GM12878 (cell line): ENCODE results near the gene EEF1E1. TPM values are rescaled to one million over a fixed set of nuclear protein-coding genes. Genes with fewer than 3 reads are reported as not detected.

Experiments
- ATAC-seq: fragments of 200-7000 bp; cut with Tn5 transposase; 3 replicates; pipeline ENCODE4 v1.9.1; 2020; ENCODE audit warnings: mild to moderate bottlenecking, moderate library complexity
- BruUV-seq: library from RNA; stranded (reverse); fragments of 400-500 nt; replicated peaks from 2 replicates; lab custom pipeline; 2021; lab: Mats Ljungman, UMichigan
- CTCF ChIA-PET: fragments of 300-600 bp; sonication (Branson Sonifier 250); formaldehyde crosslinking; extraction: SDS; loops from one replicate; lab custom pipeline; 2021; ENCODE audit warnings: inconsistent platforms; lab: Yijun Ruan, JAX
- POLR2A ChIA-PET: fragments of 350-600 bp; formaldehyde crosslinking; extraction: SDS; loops from one replicate; lab custom pipeline; 2021; ENCODE audit warnings: inconsistent platforms; lab: Charles Lee
- RAD21 ChIA-PET: fragments of 300-600 bp; sonication (Branson Sonifier 250); formaldehyde crosslinking; loops from one replicate; lab custom pipeline; 2023; ENCODE audit warnings: antibody characterized with exemption; ENCODE audit not compliant: unreplicated experiment; lab: Charles Lee
- SMC1A ChIA-PET: fragments of 300-600 bp; sonication (Branson Sonifier 250); formaldehyde crosslinking; loops from one replicate; lab custom pipeline; 2023; ENCODE audit not compliant: unreplicated experiment, uncharacterized antibody; lab: Charles Lee
- DNase-seq: peaks from one replicate; pipeline ENCODE4 v3.0.0-alpha.2; 2011; ENCODE audit warnings: low read depth, low spot score
- FAIRE-seq: peaks from 3 replicates; lab custom pipeline; 2011; peaks lifted over from hg19 to GRCh38; lab: Jason Lieb, UNC
- H2AFZ ChIP-seq: 2 replicates; pipeline ENCODE4 v1.6.0; 2011; ENCODE audit warnings: low read depth, low read length, control low read depth; ENCODE audit not compliant: control insufficient read depth
- H3K27ac ChIP-seq: 2 replicates; pipeline ENCODE4 v1.5.1; 2011; ENCODE audit warnings: control low read depth; ENCODE audit not compliant: control insufficient read depth, insufficient read depth
- H3K27me3 ChIP-seq, 2 experiments: replicated peaks in 1 of 2; 2 replicates each; pipeline versions ENCODE4 v1.6.0 to v1.6.1; 2011; ENCODE audit warnings: low read length in 1 of 2; ENCODE audit not compliant: control insufficient read depth in 2 of 2, insufficient read depth in 2 of 2
- H3K36me3 ChIP-seq, 2 experiments: 2 replicates each; pipeline ENCODE4 v1.5.1; 2011; ENCODE audit warnings: low read length in 1 of 2; ENCODE audit not compliant: control insufficient read depth in 2 of 2, insufficient read depth in 2 of 2
- H3K4me1 ChIP-seq: 2 replicates; pipeline ENCODE4 v1.6.1; 2011; ENCODE audit warnings: mild to moderate bottlenecking, low read length, moderate library complexity, mixed read lengths; ENCODE audit not compliant: control insufficient read depth, insufficient read depth
- H3K4me2 ChIP-seq: 2 replicates; pipeline ENCODE4 v1.6.0; 2011; ENCODE audit warnings: control low read depth; ENCODE audit not compliant: control insufficient read depth, insufficient read depth
- H3K4me3 ChIP-seq: fragments of 200-600 bp; sonication (generic); 2 replicates; pipeline ENCODE4 v1.5.1; 2016
- H3K79me2 ChIP-seq: 2 replicates; pipeline ENCODE4 v1.6.0; 2011; ENCODE audit warnings: low read length; ENCODE audit not compliant: control insufficient read depth, insufficient read depth
- H3K9ac ChIP-seq: 2 replicates; pipeline ENCODE4 v1.8.0; 2011; ENCODE audit warnings: low read length, control low read depth, mixed read lengths; ENCODE audit not compliant: control insufficient read depth, insufficient read depth
- H3K9me3 ChIP-seq: replicated peaks from 3 replicates; pipeline ENCODE4 v1.5.1; 2011; ENCODE audit warnings: mild to moderate bottlenecking, low read length; ENCODE audit not compliant: control insufficient read depth, insufficient read depth
- H4K20me1 ChIP-seq: 2 replicates; pipeline ENCODE4 v1.6.0; 2011; ENCODE audit not compliant: control insufficient read depth, insufficient read depth
- RAD51 ChIP-seq: fragments of 450-650 bp; IDR thresholded peaks from 2 replicates; pipeline ENCODE4 v1.6.1; 2016; ENCODE audit warnings: moderate library complexity, mild to moderate bottlenecking, inconsistent platforms
- SIN3A ChIP-seq: IDR thresholded peaks from 2 replicates; pipeline ENCODE4 v1.6.1; 2012; ENCODE audit warnings: low read depth, low read length, improper control_type of control experiment
- WGBS: methylation state at CpG from one replicate; pipeline ENCODE4 v1.1.6; 2016; ENCODE audit warnings: low lambda C conversion rate; ENCODE audit not compliant: insufficient replicate concordance, insufficient coverage; ENCODE audit errors: missing lambda C conversion rate; 5-methylcytosine and 5-hydroxymethylcytosine counted together
- in situ Hi-C: fragments of 300-500 bp; cut with MboI; formaldehyde crosslinking; loops from 9 replicates; pipeline ENCODE4 v1.14.3; 2018; ENCODE audit warnings: mixed read lengths
- intact Hi-C: fragments of 100-400 bp; cut with micrococcal nuclease; formaldehyde crosslinking; loops from one replicate; pipeline ENCODE4 v1.14.2; 2022; ENCODE audit not compliant: unreplicated experiment
- polyA plus RNA-seq, 11 experiments: library from polyadenylated mRNA; depleted of rRNA in 4 of 11; unstranded in 6 of 11; stranded (reverse) in 5 of 11; fragments of >200 nt; fragmentation: Nextera tagmentation in 4 of 11; fragmentation: Illumina TruSeq in 1 of 11; extraction: Ambion mirVana in 4 of 11; extraction: Trizol in 1 of 11; gene quantifications; 1 replicate in 1 of 11; 2 replicates in 10 of 11; pipeline versions ENCODE4 v1.2.1 to v1.2.3, GENCODE V29; 2011 to 2016; ENCODE audit warnings: inconsistent platforms in 2 of 11, missing spikeins in 2 of 11, low read depth in 1 of 11
- total RNA-seq, 4 experiments: library from RNA; depleted of rRNA in 3 of 4; stranded (reverse); fragments of >200 nt in 3 of 4; fragmentation: Illumina TruSeq in 1 of 4; extraction: Trizol in 1 of 4; gene quantifications; 2 replicates each; pipeline versions ENCODE4 v1.2.1 to v1.2.3, GENCODE V29; 2013 to 2021
- TF ChIP-seq, protein P1 (sequence below): fragments of 450-650 bp; IDR thresholded peaks from 2 replicates; pipeline ENCODE4 v1.6.1; 2017; ENCODE audit warnings: antibody characterized with exemption, mild to moderate bottlenecking, moderate library complexity

EEF1E1 gene
- total and polyA plus RNA-seq, 10 of the 15 experiments (the other 5 are each of a cell fraction or from before 2014, with no cell fraction given): 55.3 to 668 (median 121) TPM

DNA sequence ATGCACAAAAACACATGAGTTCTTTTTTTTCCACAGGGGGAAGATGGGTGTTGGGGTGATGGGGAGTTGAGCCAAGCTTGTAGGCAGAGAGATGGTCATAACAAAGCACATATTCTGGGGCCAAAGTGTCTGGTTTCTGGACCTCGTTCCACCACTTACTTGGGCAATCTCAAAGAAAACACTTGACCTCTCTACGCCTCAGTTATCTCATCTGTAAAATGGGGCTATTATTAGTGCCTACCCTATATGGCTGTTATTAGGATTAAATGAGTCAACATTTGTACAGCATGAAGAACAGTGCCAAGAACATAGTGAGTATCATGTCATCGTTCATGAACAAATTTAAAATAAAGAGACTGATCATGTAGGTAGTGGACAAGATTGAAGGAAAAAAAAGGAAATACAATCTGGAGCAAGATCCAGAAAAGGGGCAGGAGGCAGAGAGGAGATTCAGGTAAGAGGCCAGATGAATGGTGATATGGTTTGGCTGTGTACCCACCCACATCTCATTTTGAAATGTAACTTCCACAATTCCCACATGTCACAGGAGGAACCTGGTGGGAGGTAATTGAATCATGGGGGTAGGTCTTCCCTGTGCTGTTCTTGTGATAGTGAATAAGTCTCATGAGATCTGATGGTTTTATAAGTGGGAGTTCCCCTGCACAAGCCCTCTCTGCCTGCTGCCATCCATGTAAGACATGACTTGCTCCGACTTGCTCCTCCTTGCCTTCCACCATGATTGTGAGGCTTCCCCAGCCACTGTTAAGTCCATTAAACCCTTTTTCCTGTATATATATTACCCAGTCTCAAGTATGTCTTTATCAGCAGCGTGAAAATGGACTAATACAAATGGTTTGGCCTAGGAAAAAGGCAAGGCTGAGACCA lies 14.2 kb downstream of the EEF1E1 start:
- WGBS: 70% methylated on average over 5 of the region's 5 CpGs
- ChIA-PET POLR2A (no interaction called here), CTCF (no interaction called here), SMC1A (interaction anchor here (1.0 kb wide), 1 partner anchor 11 kb away, joined by 3 read pairs; no protein-coding TSS in a partner anchor), RAD21 (no interaction called here)
- no peak for ATAC-seq
- TF ChIP-seq, protein P1, sequence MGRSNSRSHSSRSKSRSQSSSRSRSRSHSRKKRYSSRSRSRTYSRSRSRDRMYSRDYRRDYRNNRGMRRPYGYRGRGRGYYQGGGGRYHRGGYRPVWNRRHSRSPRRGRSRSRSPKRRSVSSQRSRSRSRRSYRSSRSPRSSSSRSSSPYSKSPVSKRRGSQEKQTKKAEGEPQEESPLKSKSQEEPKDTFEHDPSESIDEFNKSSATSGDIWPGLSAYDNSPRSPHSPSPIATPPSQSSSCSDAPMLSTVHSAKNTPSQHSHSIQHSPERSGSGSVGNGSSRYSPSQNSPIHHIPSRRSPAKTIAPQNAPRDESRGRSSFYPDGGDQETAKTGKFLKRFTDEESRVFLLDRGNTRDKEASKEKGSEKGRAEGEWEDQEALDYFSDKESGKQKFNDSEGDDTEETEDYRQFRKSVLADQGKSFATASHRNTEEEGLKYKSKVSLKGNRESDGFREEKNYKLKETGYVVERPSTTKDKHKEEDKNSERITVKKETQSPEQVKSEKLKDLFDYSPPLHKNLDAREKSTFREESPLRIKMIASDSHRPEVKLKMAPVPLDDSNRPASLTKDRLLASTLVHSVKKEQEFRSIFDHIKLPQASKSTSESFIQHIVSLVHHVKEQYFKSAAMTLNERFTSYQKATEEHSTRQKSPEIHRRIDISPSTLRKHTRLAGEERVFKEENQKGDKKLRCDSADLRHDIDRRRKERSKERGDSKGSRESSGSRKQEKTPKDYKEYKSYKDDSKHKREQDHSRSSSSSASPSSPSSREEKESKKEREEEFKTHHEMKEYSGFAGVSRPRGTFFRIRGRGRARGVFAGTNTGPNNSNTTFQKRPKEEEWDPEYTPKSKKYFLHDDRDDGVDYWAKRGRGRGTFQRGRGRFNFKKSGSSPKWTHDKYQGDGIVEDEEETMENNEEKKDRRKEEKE: no peak
- no peak for TF ChIP-seq SIN3A
- no peak for TF ChIP-seq RAD51
- H3K27ac ChIP-seq: no peak overlapping the region
- no peak for DNase-seq
- no peak overlapping the region for H3K4me3 ChIP-seq
- H3K4me1 ChIP-seq: no peaks in the 10 kb centered on the region
- peaks cover 9% of the 10 kb centered on the region; the same call in 2 of the 3 replicates for H3K9me3 ChIP-seq
- H3K4me2 ChIP-seq: no peak overlapping the region
- no peak overlapping the region for H2AFZ ChIP-seq
- H3K79me2 ChIP-seq: no peaks in the 10 kb centered on the region; the same call in 1 of the 2 replicates
- no peaks in the 10 kb centered on the region for H4K20me1 ChIP-seq
- H3K36me3 ChIP-seq: peaks cover 7 to 41% of the 10 kb centered on the region in 2 experiments
- no peaks in the 10 kb centered on the region for H3K27me3 ChIP-seq
- intact Hi-C loops (no loop called here), in situ Hi-C loops (no loop called here)
- H3K9ac ChIP-seq: no peak overlapping the region
- no TSS peak for BruUV-seq
- no peak for FAIRE-seq
